Measurements from ENCODE around the gene ALDOB.
"Not testable (repeated sequence)": the region's sequence is repeated elsewhere in the genome, so short reads cannot be mapped to it uniquely, and the experiment has no call there.

ALDOB gene

DNA sequence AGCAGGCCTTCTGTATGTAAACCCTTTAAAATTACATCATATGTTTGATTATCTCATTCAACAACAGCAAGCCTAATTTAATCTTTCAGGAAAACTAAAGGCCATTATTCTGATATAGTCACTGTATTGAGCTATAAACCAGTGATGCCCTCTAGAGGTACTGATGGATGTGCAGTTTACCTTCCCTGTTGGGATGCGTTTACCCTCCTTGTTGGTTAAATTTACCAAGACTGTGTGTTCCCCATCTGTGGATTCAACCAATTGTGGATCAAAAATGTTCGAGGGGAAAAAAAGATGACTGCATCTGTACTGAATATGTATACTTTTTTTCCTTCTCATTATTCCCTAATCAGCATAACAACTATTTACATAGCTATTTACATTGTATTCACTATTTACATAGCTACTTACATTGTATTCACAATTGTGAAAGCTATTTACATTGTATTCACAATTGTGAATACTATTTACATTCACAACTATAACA lies 47.0 kb downstream of the ALDOB start:
- in situ Hi-C loops (cut with MboI; ENCODE audit: low sequenced_read_pairs): no loop called here

DNA sequence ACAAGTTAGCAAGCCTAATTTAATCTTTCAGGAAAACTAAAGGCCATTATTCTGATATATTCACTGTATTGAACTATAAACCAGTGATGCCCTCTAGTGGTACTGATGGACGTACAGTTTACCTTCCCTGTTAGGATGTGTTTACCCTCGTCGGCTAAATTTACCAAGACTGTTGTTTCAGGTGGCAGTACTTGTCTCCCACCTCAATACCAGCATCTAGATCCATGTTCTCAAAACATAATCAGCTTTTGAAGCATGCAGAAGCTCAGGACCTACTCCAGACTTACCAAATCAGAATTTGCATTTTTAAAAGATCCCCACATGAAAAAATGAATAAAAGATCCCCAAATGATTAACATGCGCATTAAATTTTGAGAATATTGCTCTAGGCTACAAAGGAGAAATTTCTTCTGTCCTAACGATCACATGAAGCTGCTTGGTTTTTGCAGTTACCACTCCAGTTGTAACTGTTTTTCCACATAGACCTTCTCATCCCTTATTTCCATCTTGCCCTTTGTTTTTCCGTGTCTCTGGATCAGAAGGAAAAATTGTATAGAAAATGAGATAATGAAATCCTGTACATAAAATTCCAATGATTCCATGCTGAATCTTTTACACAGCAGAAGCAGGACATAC lies 47.6 kb downstream of the ALDOB start:
- in situ Hi-C loops (cut with MboI; ENCODE audit: low sequenced_read_pairs): no loop called here

DNA sequence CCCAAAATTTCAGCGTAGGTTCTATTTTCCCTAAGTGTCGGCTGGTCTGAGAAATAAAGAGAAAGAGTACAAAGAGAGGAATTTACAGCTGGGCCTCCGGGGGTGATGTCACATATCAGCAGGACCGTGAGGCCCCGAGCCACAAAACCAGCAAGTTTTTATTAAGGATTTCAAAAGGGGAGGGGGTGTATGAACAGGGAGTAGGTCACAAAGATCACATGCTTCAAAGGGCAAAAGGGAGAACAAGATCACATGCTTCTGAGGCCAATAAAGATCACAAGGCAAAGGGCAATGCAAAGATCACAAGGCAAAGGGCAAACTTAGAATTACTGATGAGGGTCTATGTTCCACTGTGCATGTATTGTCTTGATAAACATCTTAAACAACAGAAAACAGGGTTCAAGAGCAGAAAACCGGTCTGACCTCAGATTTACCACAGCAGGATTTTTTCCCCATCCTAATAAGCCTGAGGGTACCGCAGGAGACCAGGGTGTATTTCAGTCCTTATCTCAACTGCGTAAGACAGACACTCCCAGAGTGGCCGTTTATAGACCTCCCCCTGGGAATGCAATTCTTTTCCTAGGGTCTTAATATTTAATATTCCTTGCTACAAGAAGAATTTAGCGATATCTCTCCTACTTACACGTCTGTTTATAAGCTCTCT lies 50.6 kb downstream of the ALDOB start, which contains the start of gene BAAT:
BAAT (minus strand) TSS at position 134 of the 664 bp plus-strand sequence. CDS start 13,602 bp downstream, outside the sequence.
- in situ Hi-C loops (cut with MboI; ENCODE audit: low sequenced_read_pairs): not testable (repeated sequence)

DNA sequence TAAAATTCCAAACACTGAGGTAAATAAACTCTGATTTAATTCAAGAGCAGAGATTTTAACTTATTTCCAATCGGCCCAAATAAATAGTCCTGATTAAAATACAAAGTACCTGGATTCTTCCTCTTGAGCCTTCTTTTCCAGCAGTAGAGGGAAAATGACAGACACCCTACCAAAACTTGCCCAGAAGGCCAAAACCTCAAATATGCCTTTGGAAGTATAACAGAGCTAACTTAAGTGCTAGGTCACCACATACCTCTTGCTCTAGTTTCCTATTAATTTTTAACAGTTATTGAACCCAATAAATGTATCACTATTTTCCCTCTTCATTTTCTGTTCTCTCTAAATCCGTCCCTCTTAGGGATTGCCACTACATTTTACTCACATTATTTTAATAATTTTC lies 52.2 kb downstream of the ALDOB start:
- in situ Hi-C loops (cut with MboI; ENCODE audit: low sequenced_read_pairs): no loop called here

DNA sequence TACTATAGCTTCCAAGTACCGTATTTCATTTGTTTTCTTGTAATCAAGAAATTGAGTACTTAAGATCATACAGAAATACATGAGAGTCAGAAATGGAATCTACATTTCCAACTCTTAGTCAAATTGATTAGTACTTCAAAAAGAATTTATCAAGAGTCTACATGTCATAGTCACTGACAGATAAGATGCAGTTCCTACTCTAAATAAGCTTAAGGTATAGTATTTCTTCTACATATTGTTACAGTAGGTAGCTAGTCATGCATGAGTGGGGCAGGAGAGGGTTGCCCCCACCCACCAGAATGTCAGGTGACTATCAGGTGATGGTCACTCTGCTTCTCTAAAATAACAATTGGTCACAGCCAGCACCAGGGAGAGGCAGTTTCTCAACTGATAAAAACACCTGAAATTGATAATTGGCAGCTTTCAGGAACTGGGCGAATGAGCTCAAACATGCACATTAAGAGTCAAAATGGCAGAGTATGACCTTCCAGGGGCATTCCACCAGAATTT lies 53.7 kb downstream of the ALDOB start:
- in situ Hi-C loops (cut with MboI; ENCODE audit: low sequenced_read_pairs): no loop called here

DNA sequence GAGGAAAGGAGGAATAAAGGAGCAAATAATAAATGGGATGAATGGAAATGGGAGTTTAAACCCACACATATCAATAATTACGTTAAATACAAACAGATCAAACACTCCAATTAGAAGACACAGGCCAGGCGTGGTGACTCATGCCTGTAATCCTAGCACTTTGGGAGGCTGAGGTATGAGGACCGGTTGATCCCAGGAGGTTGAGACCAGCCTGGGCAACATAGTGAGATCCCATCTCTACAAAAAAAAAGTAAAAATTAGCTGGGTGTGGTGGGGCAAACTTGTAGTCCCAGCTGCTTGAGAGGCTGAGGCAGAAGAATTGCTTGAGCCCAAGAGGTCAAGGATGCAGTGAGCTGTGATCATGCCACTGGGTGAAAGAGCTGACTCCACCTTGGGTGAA lies 54.5 kb downstream of the ALDOB start:
- in situ Hi-C loops (cut with MboI; ENCODE audit: low sequenced_read_pairs): no loop called here

DNA sequence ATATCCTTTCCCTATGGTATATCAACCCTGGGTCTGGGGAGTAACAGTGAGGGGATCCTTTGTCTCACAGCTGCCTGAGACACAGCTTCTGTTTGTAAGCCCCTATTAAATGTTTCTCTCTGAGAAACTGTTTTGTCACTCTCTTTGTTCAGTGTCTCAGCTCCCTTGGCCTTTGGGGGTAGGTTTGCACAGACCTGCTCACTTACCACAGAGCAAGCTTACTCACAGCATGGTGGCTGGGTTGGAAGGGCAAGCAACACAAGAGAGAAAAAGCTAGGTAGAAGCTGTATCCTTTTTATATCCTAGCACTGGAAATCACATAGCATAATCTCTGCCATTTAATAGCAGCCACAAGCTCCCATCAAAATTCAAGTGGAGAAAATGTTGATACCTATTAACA lies 55.3 kb downstream of the ALDOB start:
- in situ Hi-C loops (cut with MboI; ENCODE audit: low sequenced_read_pairs): no loop called here

DNA sequence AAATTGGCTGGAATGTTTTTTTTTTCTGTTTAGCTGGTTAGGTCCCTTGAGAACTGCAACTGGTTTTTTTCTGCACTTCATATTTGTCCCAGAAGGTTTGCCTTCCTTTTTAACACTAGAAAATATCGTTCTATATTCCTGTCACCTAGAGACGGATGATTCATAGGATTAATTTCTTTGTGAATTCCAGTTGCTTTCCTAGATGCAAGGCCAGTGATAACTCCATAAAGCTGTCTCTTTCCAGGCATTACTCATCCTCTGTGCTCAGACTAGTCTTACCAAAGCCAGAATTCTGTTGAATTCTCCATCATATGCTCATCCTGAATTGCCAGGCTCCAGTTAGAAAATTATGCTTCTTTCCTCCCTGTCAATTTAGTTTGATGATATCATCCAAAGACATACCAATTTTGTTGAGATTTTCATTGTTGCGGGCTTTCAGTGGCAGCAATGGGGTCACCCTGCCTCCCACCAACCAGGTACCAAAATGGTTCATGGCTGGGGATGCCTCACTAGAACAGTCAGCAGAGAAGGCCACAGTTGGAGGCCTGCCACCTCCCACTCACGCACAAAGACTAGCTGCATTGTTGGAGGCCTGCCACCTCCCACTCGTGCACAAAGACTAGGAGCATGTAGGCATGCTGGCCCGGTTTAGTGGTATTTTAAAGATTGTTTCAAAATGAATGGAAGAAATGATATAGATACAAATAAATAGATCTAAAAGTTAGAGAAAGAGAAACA lies 59.3 kb downstream of the ALDOB start:
- in situ Hi-C loops (cut with MboI; ENCODE audit: low sequenced_read_pairs): no loop called here

DNA sequence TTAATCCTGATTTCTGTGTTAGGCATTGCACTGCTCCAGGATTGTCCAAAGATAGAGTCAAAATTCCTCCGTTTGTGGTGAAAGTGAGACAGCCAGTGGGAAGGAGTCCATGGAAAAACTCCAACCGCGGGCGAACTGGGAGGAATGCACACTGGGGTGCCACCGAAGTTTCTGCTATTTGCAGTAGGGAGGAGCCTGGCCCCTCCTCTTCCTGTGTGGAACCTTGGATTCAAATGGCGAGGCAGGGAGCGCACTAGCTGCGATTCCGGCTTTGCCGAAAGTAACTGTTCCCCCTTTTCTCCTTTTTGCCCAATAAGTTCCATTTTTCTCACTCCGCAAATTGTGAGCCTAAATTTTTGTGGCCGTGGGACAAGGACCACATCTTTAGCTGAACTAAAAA lies 60.0 kb downstream of the ALDOB start:
- in situ Hi-C loops (cut with MboI; ENCODE audit: low sequenced_read_pairs): no loop called here

DNA sequence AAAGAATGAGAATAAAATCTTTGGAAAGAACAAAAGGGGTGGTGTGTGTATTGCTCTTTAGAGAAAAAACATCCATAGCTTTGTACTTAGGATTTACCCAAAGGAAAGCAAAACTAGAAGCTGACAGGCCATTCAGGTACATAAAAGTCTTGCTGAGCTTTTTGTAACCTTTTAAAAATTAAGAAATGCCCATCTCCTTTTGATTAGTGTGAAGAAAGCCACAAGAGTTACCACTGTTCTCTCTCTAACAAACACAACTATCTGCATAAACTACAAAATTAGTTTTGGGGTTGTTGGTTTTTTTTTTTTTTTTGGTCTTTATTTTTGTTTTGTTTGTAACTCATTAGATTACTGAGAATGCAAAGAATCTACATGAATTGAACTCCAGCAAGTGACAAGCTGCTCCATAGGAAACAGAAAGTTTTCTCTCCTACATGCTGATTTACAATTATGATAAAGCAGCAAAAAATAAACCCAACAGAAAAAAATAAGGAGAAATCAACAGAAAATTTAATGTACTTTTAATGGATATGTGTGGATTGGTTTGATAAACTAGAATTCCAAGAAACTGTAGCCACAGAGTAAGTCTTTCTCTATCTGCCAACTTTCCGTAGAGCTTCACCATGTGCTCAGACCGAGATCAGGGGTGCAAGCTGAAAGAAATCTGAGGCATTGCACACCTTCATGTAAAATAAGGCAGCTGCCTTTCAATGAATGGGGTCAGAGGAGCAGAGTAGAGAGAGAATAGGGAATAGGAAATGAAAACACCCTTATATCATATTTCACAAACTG lies 63.1 kb downstream of the ALDOB start:
- in situ Hi-C loops (cut with MboI; ENCODE audit: low sequenced_read_pairs): no loop called here

DNA sequence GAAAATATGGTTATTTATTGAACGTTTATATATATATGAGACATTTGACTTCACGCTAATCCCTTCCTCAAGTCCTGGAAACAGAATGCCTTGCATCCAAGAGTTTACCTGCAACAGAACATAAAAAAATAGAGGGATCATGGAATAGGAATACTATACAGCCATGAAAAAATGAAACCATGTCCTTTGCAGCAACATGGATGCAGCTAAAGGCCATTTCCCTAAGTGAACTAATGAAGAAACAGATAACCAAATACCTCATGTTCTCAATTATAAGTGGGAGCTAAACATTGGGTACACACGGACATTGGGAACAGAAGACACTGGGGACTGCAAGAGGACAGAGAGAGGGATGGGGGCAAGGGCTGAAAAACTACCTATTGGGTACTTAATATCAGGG lies 63.8 kb downstream of the ALDOB start:
- in situ Hi-C loops (cut with MboI; ENCODE audit: low sequenced_read_pairs): no loop called here

All from hTERT RPE-1 (cell line).